Hepatocyte (in vitro differentiated cells): ENCODE data around the gene GPRC6A.

Source experiments
- EZH2 ChIP-seq: fragments of 200-600 bp; sonication (generic); IDR thresholded peaks from 2 replicates; pipeline ENCODE4 v1.6.1; 2016; ENCODE audit warnings: antibody characterized with exemption, mild to moderate bottlenecking, borderline replicate concordance
- EZH2phosphoT487 ChIP-seq: fragments of 200-600 bp; sonication (generic); IDR thresholded peaks from one replicate; pipeline ENCODE4 v1.6.1; 2018; ENCODE audit warnings: antibody characterized with exemption, mild to moderate bottlenecking, low read depth, moderate library complexity; ENCODE audit not compliant: unreplicated experiment, severe bottlenecking
- TF ChIP-seq, protein P1 (sequence below): fragments of 200-600 bp; sonication (generic); IDR thresholded peaks from 2 replicates; pipeline ENCODE4 v1.5.1; 2016; ENCODE audit warnings: antibody characterized with exemption, mild to moderate bottlenecking; ENCODE audit not compliant: poor library complexity

DNA sequence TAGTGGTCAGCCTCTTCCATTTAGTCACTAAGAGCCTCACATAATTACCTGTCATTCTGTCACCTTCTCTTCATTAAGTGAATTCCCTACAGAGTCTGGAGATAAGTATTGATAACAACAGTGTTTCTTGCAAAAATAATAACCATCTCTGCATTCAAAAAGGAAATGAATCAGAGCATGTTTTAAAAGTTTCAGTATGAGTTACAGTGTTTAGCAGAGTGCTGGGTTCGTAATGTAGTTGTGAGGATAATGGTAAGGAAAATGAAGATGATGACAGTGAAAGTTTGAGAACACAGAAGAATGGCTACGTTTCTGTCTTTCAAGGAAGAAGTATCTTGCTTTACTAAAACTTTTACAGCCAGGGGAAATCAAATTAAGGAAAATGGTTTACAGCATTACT is 31.3 kb downstream of the GPRC6A start:
- TF ChIP-seq EZH2 (no peak), EZH2phosphoT487 (no peak)
- TF ChIP-seq, protein P1, sequence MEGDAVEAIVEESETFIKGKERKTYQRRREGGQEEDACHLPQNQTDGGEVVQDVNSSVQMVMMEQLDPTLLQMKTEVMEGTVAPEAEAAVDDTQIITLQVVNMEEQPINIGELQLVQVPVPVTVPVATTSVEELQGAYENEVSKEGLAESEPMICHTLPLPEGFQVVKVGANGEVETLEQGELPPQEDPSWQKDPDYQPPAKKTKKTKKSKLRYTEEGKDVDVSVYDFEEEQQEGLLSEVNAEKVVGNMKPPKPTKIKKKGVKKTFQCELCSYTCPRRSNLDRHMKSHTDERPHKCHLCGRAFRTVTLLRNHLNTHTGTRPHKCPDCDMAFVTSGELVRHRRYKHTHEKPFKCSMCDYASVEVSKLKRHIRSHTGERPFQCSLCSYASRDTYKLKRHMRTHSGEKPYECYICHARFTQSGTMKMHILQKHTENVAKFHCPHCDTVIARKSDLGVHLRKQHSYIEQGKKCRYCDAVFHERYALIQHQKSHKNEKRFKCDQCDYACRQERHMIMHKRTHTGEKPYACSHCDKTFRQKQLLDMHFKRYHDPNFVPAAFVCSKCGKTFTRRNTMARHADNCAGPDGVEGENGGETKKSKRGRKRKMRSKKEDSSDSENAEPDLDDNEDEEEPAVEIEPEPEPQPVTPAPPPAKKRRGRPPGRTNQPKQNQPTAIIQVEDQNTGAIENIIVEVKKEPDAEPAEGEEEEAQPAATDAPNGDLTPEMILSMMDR, result no peak
